Measurements from ENCODE around the gene PIM3. TPM values are rescaled to one million over a fixed set of nuclear protein-coding genes. Genes with fewer than 3 reads are reported as not detected.

The PIM3 gene
- total and polyA plus RNA-seq, 2 of the 8 experiments (the other 6 are each of a cell fraction or from before 2014, with no cell fraction given) = 22.6 to 30.0 TPM

GRCh38 chr22:49971232-49972162 lies 10.9 kb downstream of the PIM3 start (continued):
- peak; percentile 49 for TF ChIP-seq EZH2 (IDR thresholded peaks at IDR 0.05; ENCODE audit: low read depth, low read length, severe bottlenecking)
- TF ChIP-seq, protein P1, sequence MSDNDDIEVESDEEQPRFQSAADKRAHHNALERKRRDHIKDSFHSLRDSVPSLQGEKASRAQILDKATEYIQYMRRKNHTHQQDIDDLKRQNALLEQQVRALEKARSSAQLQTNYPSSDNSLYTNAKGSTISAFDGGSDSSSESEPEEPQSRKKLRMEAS (IDR thresholded peaks at IDR 0.05) = peak; percentile 80
- no peak for TF ChIP-seq BRCA1 (IDR thresholded peaks at IDR 0.05; ENCODE audit: low read depth, low read length)
- no peak for TF ChIP-seq ZNF274 (IDR thresholded peaks at IDR 0.05; ENCODE audit: borderline replicate concordance, extremely low read depth, low read length)
- no peak for TF ChIP-seq HDAC6 (IDR thresholded peaks at IDR 0.05; ENCODE audit: low read depth, low read length)
- TF ChIP-seq CHD1 (IDR thresholded peaks at IDR 0.05; ENCODE audit: low read depth, low read length) = no peak
- TF ChIP-seq SP4 (IDR thresholded peaks at IDR 0.05; ENCODE audit: low read length) = no peak
- no peak for TF ChIP-seq YY1 (IDR thresholded peaks at IDR 0.05; ENCODE audit: low read depth, low read length)
- TF ChIP-seq SIN3A (conservative IDR thresholded peaks at IDR 0.05 in 1 of 2, IDR thresholded peaks at IDR 0.05 in 1 of 2; ENCODE audit: low read depth in 1 of 2, low read length in 2 of 2) = no peak
- no peak for TF ChIP-seq SAP30 (IDR thresholded peaks at IDR 0.05; ENCODE audit: insufficient read depth, insufficient replicate concordance, low read length)
- no peak for TF ChIP-seq RBBP5 (IDR thresholded peaks at IDR 0.05; ENCODE audit: borderline replicate concordance, low read depth, low read length)
- TF ChIP-seq SP2 (IDR thresholded peaks at IDR 0.05; ENCODE audit: low read length) = no peak
- TF ChIP-seq GABPA (IDR thresholded peaks at IDR 0.05; ENCODE audit: borderline replicate concordance, insufficient read depth, low read length) = no peak
- no peak for TF ChIP-seq CREB1 (IDR thresholded peaks at IDR 0.05)
- TF ChIP-seq, protein P2, sequence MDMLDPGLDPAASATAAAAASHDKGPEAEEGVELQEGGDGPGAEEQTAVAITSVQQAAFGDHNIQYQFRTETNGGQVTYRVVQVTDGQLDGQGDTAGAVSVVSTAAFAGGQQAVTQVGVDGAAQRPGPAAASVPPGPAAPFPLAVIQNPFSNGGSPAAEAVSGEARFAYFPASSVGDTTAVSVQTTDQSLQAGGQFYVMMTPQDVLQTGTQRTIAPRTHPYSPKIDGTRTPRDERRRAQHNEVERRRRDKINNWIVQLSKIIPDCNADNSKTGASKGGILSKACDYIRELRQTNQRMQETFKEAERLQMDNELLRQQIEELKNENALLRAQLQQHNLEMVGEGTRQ (IDR thresholded peaks at IDR 0.05; ENCODE audit: low read length) = no peak
- no peak for TF ChIP-seq PHF8 (conservative IDR thresholded peaks at IDR 0.05; ENCODE audit: low read depth, low read length)
- TF ChIP-seq CEBPB (IDR thresholded peaks at IDR 0.05; ENCODE audit: low read depth, low read length) = no peak
- no peak for TF ChIP-seq RNF2 (IDR thresholded peaks at IDR 0.05; ENCODE audit: borderline replicate concordance, low read depth, low read length, missing control alignments, poor library complexity, severe bottlenecking)
- no peak for TF ChIP-seq JUND (IDR thresholded peaks at IDR 0.05; ENCODE audit: low read length)
- TF ChIP-seq BCL11A (IDR thresholded peaks at IDR 0.05; ENCODE audit: low read depth in 2 of 2, low read length in 2 of 2) = no peak
- TF ChIP-seq RFX5 (IDR thresholded peaks at IDR 0.05; ENCODE audit: borderline replicate concordance, low read depth, low read length) = no peak

Measured in H1 (cell line).